ENCODE results near the gene IL17RE.

GRCh38 chr3:9911863-9912262 is 9.2 kb downstream of the IL17RE start:
- TF ChIP-seq CTCF (IDR thresholded peaks at IDR 0.05 in 8 of 11, conservative IDR thresholded peaks at IDR 0.05 in 3 of 11) (no peak), POLR2AphosphoS5 (IDR thresholded peaks at IDR 0.05) (no peak), POLR2A (IDR thresholded peaks at IDR 0.05) (no peak)
